OCI-LY7 (cell line): ENCODE data around the gene CAMSAP2. TPM values are rescaled to one million over a fixed set of nuclear protein-coding genes. Genes with fewer than 3 reads are reported as not detected.

Experiments
- BruUV-seq: library from RNA; stranded (reverse); fragments of 400-500 nt; replicated peaks from 2 replicates; lab custom pipeline; 2021; lab: Mats Ljungman, UMichigan
- CTCF ChIA-PET: fragments of 300-600 bp; sonication (Branson Sonifier 250); formaldehyde crosslinking; loops from one replicate; lab custom pipeline; 2022; ENCODE audit warnings: antibody characterized with exemption; ENCODE audit not compliant: unreplicated experiment; lab: Charles Lee
- POLR2A ChIA-PET: fragments of 300-600 bp; sonication (Branson Sonifier 250); formaldehyde crosslinking; loops from one replicate; lab custom pipeline; 2022; ENCODE audit warnings: antibody characterized with exemption; lab: Charles Lee
- DNase-seq: peaks from one replicate; pipeline ENCODE4 v3.0.0-alpha.2; 2015; ENCODE audit warnings: low spot score
- H2AFZ ChIP-seq: fragments of 200-600 bp; sonication (generic), shearing (Covaris generic); 2 replicates; pipeline ENCODE4 v1.6.1; 2014; ENCODE audit warnings: mild to moderate bottlenecking, antibody characterized with exemption, low read length, moderate library complexity
- H3K27ac ChIP-seq: fragments of 200-600 bp; sonication (generic); 2 replicates; pipeline ENCODE4 v1.5.1; 2014; ENCODE audit warnings: mixed run types, low read depth, mild to moderate bottlenecking, moderate library complexity, low read length, inconsistent platforms; ENCODE audit not compliant: poor library complexity, severe bottlenecking
- H3K36me3 ChIP-seq: fragments of 200-600 bp; sonication (generic); 2 replicates; pipeline ENCODE4 v1.6.1; 2014; ENCODE audit warnings: mild to moderate bottlenecking, antibody characterized with exemption, low read length, moderate library complexity, mixed read lengths; ENCODE audit not compliant: insufficient read depth
- H3K4me1 ChIP-seq: fragments of 200-600 bp; sonication (generic); 2 replicates; pipeline ENCODE4 v1.5.1; 2014; ENCODE audit warnings: mild to moderate bottlenecking, low read length; ENCODE audit not compliant: insufficient read depth, poor library complexity, severe bottlenecking
- H3K4me2 ChIP-seq: fragments of 200-600 bp; sonication (generic); 2 replicates; pipeline ENCODE4 v1.6.1; 2014; ENCODE audit warnings: mild to moderate bottlenecking, low read length
- H3K4me3 ChIP-seq: fragments of 200-600 bp; sonication (generic); 2 replicates; pipeline ENCODE4 v1.5.1; 2014; ENCODE audit warnings: mild to moderate bottlenecking, low read depth, low read length; ENCODE audit not compliant: poor library complexity, severe bottlenecking
- H3K79me2 ChIP-seq: fragments of 200-600 bp; sonication (generic); 2 replicates; pipeline ENCODE4 v1.6.1; 2016; ENCODE audit warnings: low read depth, mild to moderate bottlenecking, low read length, moderate library complexity, mixed read lengths; ENCODE audit not compliant: insufficient read depth
- H3K9me2 ChIP-seq: fragments of 200-600 bp; sonication (generic); 2 replicates; pipeline ENCODE4 v1.6.1; 2016; ENCODE audit warnings: mild to moderate bottlenecking, low read length, mixed read lengths; ENCODE audit not compliant: insufficient read depth
- H3K9me3 ChIP-seq: fragments of 200-600 bp; sonication (generic); 2 replicates; pipeline ENCODE4 v1.6.1; 2014; ENCODE audit warnings: mild to moderate bottlenecking, mixed run types, low read length, mixed read lengths
- H4K20me1 ChIP-seq: fragments of 200-600 bp; sonication (generic); 2 replicates; pipeline ENCODE4 v1.6.1; 2014; ENCODE audit warnings: mild to moderate bottlenecking, antibody characterized with exemption, low read length, moderate library complexity, mixed read lengths; ENCODE audit not compliant: insufficient read depth
- CTCF ChIP-seq: fragments of 200-600 bp; sonication (generic); conservative IDR thresholded peaks from 2 replicates; pipeline ENCODE4 v1.5.1; 2014; ENCODE audit warnings: mild to moderate bottlenecking, antibody characterized with exemption, low read length, moderate library complexity, mixed read lengths
- EZH2phosphoT487 ChIP-seq: fragments of 200-600 bp; sonication (generic); IDR thresholded peaks from 2 replicates; pipeline ENCODE4 v1.6.1; 2018; ENCODE audit warnings: low read depth, borderline replicate concordance, mild to moderate bottlenecking, mixed run types, antibody characterized with exemption, low read length, moderate library complexity, mixed read lengths
- intact Hi-C: fragments of 100-400 bp; cut with micrococcal nuclease; formaldehyde crosslinking; loops from one replicate; pipeline ENCODE4 v1.10.0; 2022; ENCODE audit not compliant: unreplicated experiment
- total RNA-seq, 2 experiments: library from RNA; depleted of rRNA in 1 of 2; stranded (reverse); fragments of >200 nt in 1 of 2; shearing (Covaris generic) in 1 of 2; gene quantifications; 2 replicates each; pipeline ENCODE4 v1.2.3, GENCODE V29; 2014 to 2022

CAMSAP2 gene
- total RNA-seq, 2 experiments from 2014 or later, result 9.2 to 14.9 TPM

GRCh38 chr1:200849430-200849829, 110.7 kb downstream of the CAMSAP2 start:
- intact Hi-C loops, result no loop called here
- Histone ChIP-seq H2AFZ (no peak overlapping the region), H3K9me2 (no peaks in the 10 kb centered on the region), H3K27ac (no peak overlapping the region), H3K9me3 (no peaks in the 10 kb centered on the region), H3K4me1 (no peaks in the 10 kb centered on the region), H3K79me2 (no peaks in the 10 kb centered on the region), H3K4me3 (no peak overlapping the region), H4K20me1 (no peaks in the 10 kb centered on the region), H3K4me2 (no peak overlapping the region), H3K36me3 (peaks cover 62% of the 10 kb centered on the region)
- DNase-seq, result no peak
- BruUV-seq, result no TSS peak
- CTCF ChIA-PET, result no interaction called here
- POLR2A ChIA-PET, result no interaction called here
- no peak for TF ChIP-seq CTCF
- TF ChIP-seq EZH2phosphoT487, result no peak

DNA sequence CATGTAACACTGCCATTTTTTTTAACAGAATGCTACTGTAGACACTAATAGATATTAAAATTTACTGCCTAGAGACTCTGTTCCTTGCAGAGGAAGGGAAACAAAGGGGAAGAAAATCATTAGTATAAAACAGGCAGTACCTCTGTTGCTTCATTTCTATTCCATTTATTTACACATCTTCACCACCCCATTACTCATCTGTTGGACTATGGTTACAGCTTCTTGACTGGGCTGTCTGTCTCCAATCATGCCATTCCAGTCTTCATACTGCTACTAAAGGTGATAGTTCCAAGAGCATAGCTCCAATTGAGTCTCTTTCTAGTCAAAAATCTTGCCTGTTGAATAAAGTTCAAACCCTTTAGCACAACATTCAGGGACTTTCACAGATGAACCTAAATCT, 111.9 kb downstream of the CAMSAP2 start:
- Histone ChIP-seq H3K4me2 (no peak overlapping the region), H3K4me3 (no peak overlapping the region), H4K20me1 (no peaks in the 10 kb centered on the region), H3K27ac (no peak overlapping the region), H3K79me2 (no peaks in the 10 kb centered on the region), H2AFZ (no peak overlapping the region), H3K9me3 (no peaks in the 10 kb centered on the region), H3K36me3 (peaks cover 63% of the 10 kb centered on the region), H3K9me2 (no peaks in the 10 kb centered on the region), H3K4me1 (no peaks in the 10 kb centered on the region)
- TF ChIP-seq EZH2phosphoT487 (no peak), CTCF (no peak)
- no peak for DNase-seq
- CTCF ChIA-PET, result no interaction called here
- POLR2A ChIA-PET, result interaction anchor here (0.5 to 1.2 kb wide), 5 partner anchors 9 to 1226 kb away, joined by 3 to 4 read pairs (median 3); no protein-coding TSS in a partner anchor
- no TSS peak for BruUV-seq
- intact Hi-C loops, result no loop called here

- no peak for DNase-seq
- no peak overlapping the region for H3K27ac ChIP-seq
- CTCF ChIA-PET, result no interaction called here
- no peaks in the 10 kb centered on the region for H3K79me2 ChIP-seq
- H3K36me3 ChIP-seq, result peaks cover 49% of the 10 kb centered on the region
- H3K4me3 ChIP-seq, result no peak overlapping the region
- no peaks in the 10 kb centered on the region for H3K4me1 ChIP-seq
- TF ChIP-seq CTCF, result no peak
- no peak for TF ChIP-seq EZH2phosphoT487
- no TSS peak for BruUV-seq
- no peak overlapping the region for H3K4me2 ChIP-seq
- no peaks in the 10 kb centered on the region for H4K20me1 ChIP-seq
- H3K9me3 ChIP-seq, result no peaks in the 10 kb centered on the region
- no peak overlapping the region for H2AFZ ChIP-seq
- intact Hi-C loops, result no loop called here
- no peaks in the 10 kb centered on the region for H3K9me2 ChIP-seq
- POLR2A ChIA-PET, result interaction anchor here (0.6 to 1.0 kb wide), 4 partner anchors 11 to 341 kb away, joined by 3 to 6 read pairs (median 3); no protein-coding TSS in a partner anchor
Observed at GRCh38 chr1:200856716-200857357, 118.1 kb downstream of the CAMSAP2 start.
